Kidney (tissue), 14 donors: ENCODE data around the gene UAP1L1. TPM values are rescaled to one million over a fixed set of nuclear protein-coding genes. Genes with fewer than 3 reads are reported as not detected.

ENCODE experiments used
- DNase-seq, 5 donors: peaks; one replicate each; pipeline ENCODE4 v3.0.0-alpha.2; 2013 to 2020
- FAIRE-seq: peaks from 2 replicates; lab custom pipeline; 2012; peaks lifted over from hg19 to GRCh38; lab: Jason Lieb, UNC
- H3K27ac ChIP-seq, 2 donors: one replicate each; pipeline ENCODE4 v1.7.0; 2013; ENCODE audit warnings: low read depth in 2 of 2, low read length in 2 of 2, inconsistent platforms in 1 of 2
- H3K27me3 ChIP-seq: one replicate; pipeline ENCODE4 v1.7.1; 2013; ENCODE audit warnings: low read length, inconsistent platforms; ENCODE audit not compliant: control insufficient read depth, insufficient read depth
- H3K36me3 ChIP-seq, 3 donors: one replicate each; pipeline versions ENCODE4 v1.7.0 to v1.7.1; 2013; ENCODE audit warnings: low read length in 3 of 3, control low read depth in 1 of 3, inconsistent platforms in 1 of 3; ENCODE audit not compliant: insufficient read depth in 3 of 3, control insufficient read depth in 2 of 3
- H3K4me1 ChIP-seq, 3 donors: one replicate each; pipeline versions ENCODE4 v1.7.0 to v1.7.1; 2013; ENCODE audit warnings: low read length in 3 of 3, inconsistent platforms in 1 of 3, low read depth in 1 of 3; ENCODE audit not compliant: control insufficient read depth in 2 of 3, insufficient read depth in 2 of 3
- H3K4me3 ChIP-seq, 3 donors: one replicate each; pipeline versions ENCODE4 v1.7.0 to v1.8.1; 2013; ENCODE audit warnings: low read length in 3 of 3, control low read depth in 1 of 3, inconsistent platforms in 1 of 3
- H3K9ac ChIP-seq, 3 donors: one replicate each; pipeline versions ENCODE4 v1.7.0 to v1.7.1; 2013; ENCODE audit warnings: low read length in 3 of 3, control low read depth in 1 of 3, inconsistent platforms in 1 of 3
- H3K9me3 ChIP-seq, 3 donors: one replicate each; pipeline versions ENCODE4 v1.7.0 to v1.7.1; 2013; ENCODE audit warnings: low read length in 3 of 3, control low read depth in 1 of 3, inconsistent platforms in 1 of 3; ENCODE audit not compliant: control insufficient read depth in 2 of 3, insufficient read depth in 1 of 3
- intact Hi-C: fragments of 100-400 bp; cut with DNase I; formaldehyde crosslinking; loops from one replicate; pipeline ENCODE4 v1.11.1; 2022
- polyA plus RNA-seq: library from polyadenylated mRNA; stranded (reverse); fragments of 350-450 nt; fragmentation: Illumina TruSeq; extraction: RNeasy Lipid Tissue Mini Kit (QIAGEN cat#74804); gene quantifications from one replicate; pipeline ENCODE4 v1.2.3, GENCODE V29; 2014; ENCODE audit warnings: low read depth, low replicate concordance; ENCODE audit not compliant: insufficient read depth
- total RNA-seq: library from RNA; stranded (reverse); fragmentation: NEBNext Ultra II Directional; extraction: Animal tissue kit (Norgen Biotek cat#: 25700); gene quantifications from one replicate; pipeline ENCODE4 v1.2.1, GENCODE V29; 2021
- TF ChIP-seq, protein P1 (sequence below): IDR thresholded peaks from 3 replicates; pipeline ENCODE4 v1.5.1; 2012; ENCODE audit warnings: mild to moderate bottlenecking, moderate library complexity, borderline replicate concordance; ENCODE audit not compliant: insufficient read depth; ENCODE audit errors: extremely low read depth
- donor health status: control.
- donor health status: control.
- donor health status: control.
- donor health status: control.
- donor health status: control.
- donor health status: DM: yes; HTN: yes; CAD: no.
- donor health status: Normal renal cell carcinoma (clear cell type).

The UAP1L1 gene
- total and polyA plus RNA-seq, 2 donors from 2014 or later = 12.7 to 14.4 TPM

DNA sequence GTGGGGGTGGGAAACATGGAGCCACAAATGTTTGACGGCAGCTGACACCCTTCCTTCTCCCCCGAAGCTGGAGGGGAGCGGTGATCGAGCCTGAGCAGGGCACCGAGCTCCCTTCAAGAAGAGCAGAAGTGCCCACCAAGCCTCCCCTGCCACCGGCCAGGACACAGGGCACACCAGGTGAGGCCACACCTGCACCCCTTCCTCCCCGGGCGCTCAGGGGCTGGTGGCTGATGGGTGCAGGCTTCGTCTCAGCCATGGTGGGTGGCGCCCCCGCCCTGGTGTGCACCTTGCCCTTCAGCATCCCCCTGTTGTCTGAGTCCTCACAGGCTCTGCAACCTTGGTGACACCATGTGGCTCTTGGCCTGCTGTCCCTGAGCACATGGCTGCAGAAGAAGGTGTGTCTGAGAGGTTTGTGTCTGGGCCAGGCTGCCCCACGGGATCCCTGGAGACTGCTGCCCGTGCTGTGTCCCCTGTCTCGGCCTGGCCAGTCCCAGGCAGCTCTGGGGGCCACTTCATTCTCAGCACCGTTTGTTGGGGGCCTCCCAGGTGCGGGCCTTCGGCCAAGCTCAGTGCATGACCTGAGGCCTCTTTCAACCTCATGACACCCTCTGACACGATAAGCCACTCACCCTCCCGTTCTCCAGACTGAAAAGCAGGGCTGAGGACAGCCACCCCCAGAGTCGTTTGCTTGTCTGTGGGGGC, 20.6 kb downstream of the UAP1L1 start:
- Histone ChIP-seq H3K9me3 (no peaks in the 10 kb centered on the region), H3K4me3 (no peak overlapping the region), H3K36me3 (peaks cover 11 to 34% (median 28%) of the 10 kb centered on the region in 3 donors), H3K27ac (no peak overlapping the region), H3K4me1 (no peaks in the 10 kb centered on the region), H3K27me3 (no peaks in the 10 kb centered on the region), H3K9ac (no peak overlapping the region)
- intact Hi-C loops = no loop called here
- FAIRE-seq (no peak), DNase-seq (no peak)
- TF ChIP-seq, protein P1, sequence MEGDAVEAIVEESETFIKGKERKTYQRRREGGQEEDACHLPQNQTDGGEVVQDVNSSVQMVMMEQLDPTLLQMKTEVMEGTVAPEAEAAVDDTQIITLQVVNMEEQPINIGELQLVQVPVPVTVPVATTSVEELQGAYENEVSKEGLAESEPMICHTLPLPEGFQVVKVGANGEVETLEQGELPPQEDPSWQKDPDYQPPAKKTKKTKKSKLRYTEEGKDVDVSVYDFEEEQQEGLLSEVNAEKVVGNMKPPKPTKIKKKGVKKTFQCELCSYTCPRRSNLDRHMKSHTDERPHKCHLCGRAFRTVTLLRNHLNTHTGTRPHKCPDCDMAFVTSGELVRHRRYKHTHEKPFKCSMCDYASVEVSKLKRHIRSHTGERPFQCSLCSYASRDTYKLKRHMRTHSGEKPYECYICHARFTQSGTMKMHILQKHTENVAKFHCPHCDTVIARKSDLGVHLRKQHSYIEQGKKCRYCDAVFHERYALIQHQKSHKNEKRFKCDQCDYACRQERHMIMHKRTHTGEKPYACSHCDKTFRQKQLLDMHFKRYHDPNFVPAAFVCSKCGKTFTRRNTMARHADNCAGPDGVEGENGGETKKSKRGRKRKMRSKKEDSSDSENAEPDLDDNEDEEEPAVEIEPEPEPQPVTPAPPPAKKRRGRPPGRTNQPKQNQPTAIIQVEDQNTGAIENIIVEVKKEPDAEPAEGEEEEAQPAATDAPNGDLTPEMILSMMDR = no peak

DNA sequence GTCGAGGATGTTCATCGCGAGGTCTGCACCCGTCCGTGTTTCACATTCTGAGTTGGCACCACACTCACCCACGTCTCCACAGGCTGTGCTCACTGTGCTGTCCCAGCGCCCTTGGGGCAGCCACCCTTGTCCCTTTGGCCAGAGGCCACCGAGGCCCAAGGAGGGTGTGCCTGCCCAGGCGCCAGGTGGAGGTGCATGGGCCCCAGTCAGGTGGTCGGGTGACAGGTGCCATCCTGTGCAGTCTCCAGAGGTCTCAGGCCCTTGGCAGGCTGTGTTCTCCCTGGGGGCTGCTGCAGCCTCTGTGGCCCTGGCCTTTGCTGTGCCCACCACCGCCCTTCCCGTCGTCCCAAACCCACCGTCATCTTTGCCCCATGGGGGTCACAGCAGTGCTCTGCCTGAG, 21.9 kb downstream of the UAP1L1 start:
- no peaks in the 10 kb centered on the region for H3K9me3 ChIP-seq
- H3K4me3 ChIP-seq = no peak overlapping the region
- no peaks in the 10 kb centered on the region for H3K4me1 ChIP-seq
- H3K36me3 ChIP-seq = peaks cover 20 to 45% (median 40%) of the 10 kb centered on the region in 3 donors
- FAIRE-seq = no peak
- TF ChIP-seq, protein P1 = no peak
- H3K27ac ChIP-seq = no peak overlapping the region
- no peaks in the 10 kb centered on the region for H3K27me3 ChIP-seq
- no peak overlapping the region for H3K9ac ChIP-seq
- DNase-seq = no peak
- intact Hi-C loops = no loop called here

DNA sequence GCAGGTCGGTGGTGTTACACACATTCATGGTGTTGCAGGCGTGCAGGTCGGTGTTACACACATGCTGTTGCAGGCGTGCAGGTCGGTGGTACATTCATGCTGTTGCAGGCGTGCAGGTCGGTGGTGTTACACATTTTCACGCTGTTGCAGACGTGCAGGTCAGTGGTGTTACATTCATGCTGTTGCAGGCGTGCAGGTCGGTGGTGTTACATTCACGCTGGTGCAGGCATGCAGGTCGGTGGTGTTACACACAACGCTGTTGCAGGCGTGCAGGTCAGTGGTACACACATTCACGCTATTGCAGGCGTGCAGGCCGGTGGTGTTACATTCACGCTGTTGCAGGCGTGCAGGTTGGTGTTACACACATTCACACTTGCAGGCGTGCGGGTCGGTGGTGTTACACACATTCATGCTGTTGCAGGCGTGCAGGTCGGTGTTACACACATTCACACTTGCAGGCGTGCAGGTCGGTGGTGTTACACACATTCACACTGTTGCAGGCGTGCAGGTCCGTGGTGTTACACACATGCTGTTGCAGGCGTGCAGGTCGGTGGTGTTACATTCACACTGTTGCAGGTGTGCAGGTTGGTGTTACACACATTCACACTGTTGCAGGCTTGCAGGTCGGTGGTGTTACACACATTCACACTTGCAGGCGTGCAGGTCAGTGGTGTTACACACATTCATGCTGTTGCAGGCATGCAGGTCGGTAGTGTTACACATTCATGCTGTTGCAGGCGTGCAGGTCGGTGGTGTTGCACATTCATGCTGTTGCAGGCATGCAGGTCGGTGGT, 26.1 kb downstream of the UAP1L1 start:
- H3K9ac ChIP-seq = no peak overlapping the region
- no peaks in the 10 kb centered on the region for H3K4me1 ChIP-seq
- DNase-seq = no peak
- H3K9me3 ChIP-seq = no peaks in the 10 kb centered on the region
- H3K36me3 ChIP-seq = peaks cover 20 to 47% (median 40%) of the 10 kb centered on the region in 3 donors
- no peak for FAIRE-seq
- TF ChIP-seq, protein P1 = no peak
- H3K27ac ChIP-seq = no peak overlapping the region
- H3K27me3 ChIP-seq = no peaks in the 10 kb centered on the region
- no peak overlapping the region for H3K4me3 ChIP-seq
- intact Hi-C loops = no loop called here
